Upper lobe of left lung (tissue), 4 donors: ENCODE data around the gene MYLK2.

Source experiments
- EP300 ChIP-seq, 4 donors: sonication (generic); formaldehyde crosslinking; IDR thresholded peaks; one replicate each; pipeline ENCODE4 v1.5.1; 2017; ENCODE audit warnings: antibody characterized with exemption in 4 of 4, control low read depth in 2 of 4
- POLR2A ChIP-seq, 4 donors: fragments of 450-650 bp; IDR thresholded peaks; one replicate each; pipeline ENCODE4 v1.5.1; 2016 to 2017; ENCODE audit warnings: antibody characterized with exemption in 4 of 4, mild to moderate bottlenecking in 2 of 4
- POLR2AphosphoS5 ChIP-seq, 2 donors: sonication (generic); formaldehyde crosslinking; IDR thresholded peaks; one replicate each; pipeline ENCODE4 v1.5.1; 2017; ENCODE audit warnings: antibody characterized with exemption in 2 of 2
- TF ChIP-seq, protein P1 (sequence below), 6 experiments: fragments of 450-650 bp in 4 of 6; fragments of 200-600 bp in 2 of 6; sonication (generic) in 2 of 6; IDR thresholded peaks; one replicate each; pipeline ENCODE4 v1.5.1; 2016 to 2019; ENCODE audit warnings: antibody characterized with exemption in 6 of 6

DNA sequence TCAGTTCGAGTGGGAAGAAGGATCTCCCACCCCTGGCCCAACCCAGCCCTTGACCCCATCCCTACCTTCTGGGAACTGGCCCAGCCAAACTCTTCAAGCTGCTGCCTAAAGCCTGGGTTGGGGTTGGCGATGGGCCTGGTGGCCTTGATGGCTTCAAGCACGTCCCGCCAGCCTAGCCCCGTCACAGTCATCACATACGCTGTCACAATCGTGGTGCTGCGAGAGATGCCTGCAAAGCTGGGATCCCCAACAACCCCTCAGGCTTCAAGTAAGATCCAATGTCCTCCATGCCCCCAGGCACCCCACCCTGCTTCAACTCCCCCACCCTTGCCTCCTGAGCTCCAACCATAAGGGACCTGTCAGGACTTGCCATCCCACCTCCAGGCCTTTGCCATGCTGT lies 43.4 kb downstream of the MYLK2 start:
- TF ChIP-seq, protein P1, sequence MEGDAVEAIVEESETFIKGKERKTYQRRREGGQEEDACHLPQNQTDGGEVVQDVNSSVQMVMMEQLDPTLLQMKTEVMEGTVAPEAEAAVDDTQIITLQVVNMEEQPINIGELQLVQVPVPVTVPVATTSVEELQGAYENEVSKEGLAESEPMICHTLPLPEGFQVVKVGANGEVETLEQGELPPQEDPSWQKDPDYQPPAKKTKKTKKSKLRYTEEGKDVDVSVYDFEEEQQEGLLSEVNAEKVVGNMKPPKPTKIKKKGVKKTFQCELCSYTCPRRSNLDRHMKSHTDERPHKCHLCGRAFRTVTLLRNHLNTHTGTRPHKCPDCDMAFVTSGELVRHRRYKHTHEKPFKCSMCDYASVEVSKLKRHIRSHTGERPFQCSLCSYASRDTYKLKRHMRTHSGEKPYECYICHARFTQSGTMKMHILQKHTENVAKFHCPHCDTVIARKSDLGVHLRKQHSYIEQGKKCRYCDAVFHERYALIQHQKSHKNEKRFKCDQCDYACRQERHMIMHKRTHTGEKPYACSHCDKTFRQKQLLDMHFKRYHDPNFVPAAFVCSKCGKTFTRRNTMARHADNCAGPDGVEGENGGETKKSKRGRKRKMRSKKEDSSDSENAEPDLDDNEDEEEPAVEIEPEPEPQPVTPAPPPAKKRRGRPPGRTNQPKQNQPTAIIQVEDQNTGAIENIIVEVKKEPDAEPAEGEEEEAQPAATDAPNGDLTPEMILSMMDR (IDR thresholded peaks at IDR 0.05), result no peak
- no peak for TF ChIP-seq EP300 (IDR thresholded peaks at IDR 0.05)
- no peak for TF ChIP-seq POLR2A (IDR thresholded peaks at IDR 0.05)
- TF ChIP-seq POLR2AphosphoS5 (IDR thresholded peaks at IDR 0.05), result no peak
